NK-92 treated with Interleukin-12 subunit alpha and Interleukin-12 subunit beta, amount 100 ng/mL, for 24 hours (cell line): ENCODE results near the gene COL11A2.
"Not testable (repeated sequence)": the region's sequence is repeated elsewhere in the genome, so short reads cannot be mapped to it uniquely, and the experiment has no call there.

Experiments used
- DNase-seq: peaks from one replicate; lab custom pipeline; 2025; lab: John Stamatoyannopoulos, UW

Gene COL11A2

DNA sequence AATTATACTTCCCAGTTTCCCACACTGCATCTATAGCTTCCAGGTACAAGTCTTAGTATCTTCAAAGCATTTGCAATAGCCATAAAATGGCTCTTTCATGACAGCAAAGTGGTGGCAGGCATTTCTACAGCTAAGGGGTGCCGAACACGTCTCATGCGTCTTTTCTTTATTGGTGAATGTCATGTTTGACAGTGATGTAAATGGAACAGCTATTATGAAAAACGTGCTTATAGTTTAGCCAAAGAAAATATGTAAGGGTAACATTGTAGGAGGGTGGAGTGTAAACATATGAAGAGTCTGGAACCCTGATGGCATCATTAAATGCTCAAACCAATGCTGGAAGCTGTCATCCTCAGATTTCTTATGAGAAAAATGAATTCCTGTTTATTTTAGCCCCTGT lies 37.9 kb downstream of the COL11A2 start:
- no peak for DNase-seq

DNA sequence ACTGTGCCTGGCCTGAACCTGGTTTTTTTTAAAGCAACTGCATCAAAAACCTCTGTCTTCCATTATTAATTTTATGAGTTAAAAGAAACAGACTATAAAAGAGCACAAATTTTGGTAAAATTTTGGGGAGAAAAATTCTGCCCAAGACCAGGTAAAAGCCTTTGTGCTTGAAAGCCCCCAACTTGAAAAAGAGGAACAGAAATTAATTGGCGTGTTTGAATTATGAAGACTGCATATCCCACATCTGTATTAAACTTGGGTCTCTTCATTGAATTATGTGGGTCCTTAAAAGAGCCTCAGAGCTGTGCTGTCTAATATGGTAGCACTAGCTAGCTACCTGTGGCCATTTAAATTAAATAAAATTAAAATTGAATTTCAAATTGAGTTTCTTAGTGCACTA lies 41.2 kb downstream of the COL11A2 start:
- DNase-seq: no peak

GRCh38 chr6:33150560-33150959 lies 41.7 kb downstream of the COL11A2 start:
- not testable (repeated sequence) for DNase-seq

- no peak for DNase-seq
Observed at GRCh38 chr6:33147807-33148666, 44.2 kb downstream of the COL11A2 start.

GRCh38 chr6:33144373-33144772 lies 47.9 kb downstream of the COL11A2 start:
- DNase-seq: no peak

- DNase-seq: no peak
Observed at GRCh38 chr6:33143113-33143770, 49.0 kb downstream of the COL11A2 start.

GRCh38 chr6:33142501-33143070 lies 49.7 kb downstream of the COL11A2 start:
- DNase-seq: no peak

- no peak for DNase-seq
Observed at GRCh38 chr6:33140556-33140955, 51.7 kb downstream of the COL11A2 start.

- no peak for DNase-seq
Observed at GRCh38 chr6:33139596-33140206, 52.6 kb downstream of the COL11A2 start.

- DNase-seq: no peak
Observed at GRCh38 chr6:33136310-33136900, 55.9 kb downstream of the COL11A2 start.

DNA sequence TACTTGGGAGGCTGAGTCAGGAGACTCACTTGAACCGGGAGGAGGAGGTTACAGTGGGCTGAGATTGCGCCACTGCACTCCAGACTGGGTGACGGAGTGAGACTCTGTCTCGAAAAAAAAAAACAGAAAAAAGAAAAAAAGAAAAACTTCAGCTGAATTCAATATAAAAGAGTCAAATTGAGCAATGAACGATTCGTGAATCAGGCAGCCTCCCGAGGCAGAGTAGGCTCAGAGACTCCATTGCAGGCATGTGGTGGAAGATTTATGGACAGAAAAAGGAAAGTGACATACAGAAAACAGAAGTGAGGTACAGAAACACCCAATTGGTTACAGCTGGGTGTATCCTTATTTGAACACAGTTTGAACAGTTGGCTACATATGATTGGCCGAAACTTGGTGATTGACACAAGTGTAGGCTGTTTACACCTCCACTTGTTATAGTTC lies 60.2 kb downstream of the COL11A2 start:
- DNase-seq: no peak

- no peak for DNase-seq
Observed at GRCh38 chr6:33128318-33128717, 63.9 kb downstream of the COL11A2 start.

DNA sequence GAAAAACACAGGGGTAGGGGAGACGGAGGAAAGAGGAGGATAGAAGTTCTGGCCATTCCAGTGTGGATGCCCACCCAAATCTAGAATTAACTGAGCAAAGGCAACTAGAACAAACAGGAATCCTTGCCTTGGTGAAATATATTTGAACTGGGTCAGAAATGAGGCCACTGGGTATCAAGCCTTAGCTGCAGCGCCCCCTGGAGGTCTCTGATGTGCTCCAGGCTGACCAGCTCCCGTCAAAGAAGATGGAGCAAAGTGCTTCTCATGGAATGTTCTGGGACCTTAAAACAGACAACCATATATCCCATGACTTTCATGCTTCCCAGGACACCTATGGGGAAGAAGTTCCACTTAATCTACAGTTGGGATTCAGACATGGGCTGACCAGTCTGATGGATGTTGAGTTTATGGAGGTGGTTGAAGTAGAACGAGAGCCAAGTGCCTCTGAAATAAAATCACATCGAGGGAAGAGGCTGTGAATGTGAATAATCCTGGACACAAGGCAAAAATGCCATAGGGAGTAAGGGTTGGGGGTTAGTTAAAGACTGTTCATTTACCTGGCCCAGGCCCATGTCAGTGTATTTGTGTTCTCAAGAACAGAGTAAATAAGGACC lies 66.1 kb downstream of the COL11A2 start:
- DNase-seq: peak; percentile 49

DNA sequence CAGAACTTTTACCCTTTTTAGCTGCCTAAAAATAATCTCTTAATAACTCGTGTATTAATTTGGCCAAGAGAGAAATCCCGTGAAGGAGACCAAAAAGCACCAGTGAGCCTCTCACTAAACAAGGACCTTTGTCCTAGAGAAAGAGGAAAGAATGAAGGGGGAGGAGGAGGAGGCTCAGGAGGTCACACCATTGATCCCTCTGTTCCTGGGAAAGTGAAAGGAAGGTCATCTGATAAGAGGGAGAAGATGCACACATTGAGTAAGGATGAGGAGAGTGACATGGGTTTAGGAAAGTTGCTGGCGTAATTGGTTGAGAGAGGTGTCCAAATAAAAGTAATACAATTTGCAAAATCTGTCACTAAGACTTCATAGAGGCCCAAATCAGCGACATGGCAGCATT lies 67.3 kb downstream of the COL11A2 start:
- DNase-seq: no peak

DNA sequence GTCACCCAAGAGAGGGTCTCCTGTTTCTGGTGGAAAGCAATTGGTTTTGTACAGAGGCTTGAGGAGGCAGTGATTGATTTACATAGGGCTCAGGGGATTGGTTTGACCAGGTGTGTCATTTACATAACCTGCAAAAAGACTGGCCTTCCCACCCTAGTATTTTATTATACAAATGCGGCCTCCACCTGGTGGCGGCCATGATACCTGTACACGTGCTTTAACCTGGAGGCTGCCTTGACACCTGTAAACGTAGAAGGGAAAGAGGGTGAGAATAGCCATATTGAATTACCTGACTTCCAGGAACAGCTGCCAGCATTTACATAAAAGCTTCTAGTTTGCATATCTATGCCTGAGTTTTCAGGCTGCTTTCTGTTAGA lies 67.8 kb downstream of the COL11A2 start:
- no peak for DNase-seq

DNA sequence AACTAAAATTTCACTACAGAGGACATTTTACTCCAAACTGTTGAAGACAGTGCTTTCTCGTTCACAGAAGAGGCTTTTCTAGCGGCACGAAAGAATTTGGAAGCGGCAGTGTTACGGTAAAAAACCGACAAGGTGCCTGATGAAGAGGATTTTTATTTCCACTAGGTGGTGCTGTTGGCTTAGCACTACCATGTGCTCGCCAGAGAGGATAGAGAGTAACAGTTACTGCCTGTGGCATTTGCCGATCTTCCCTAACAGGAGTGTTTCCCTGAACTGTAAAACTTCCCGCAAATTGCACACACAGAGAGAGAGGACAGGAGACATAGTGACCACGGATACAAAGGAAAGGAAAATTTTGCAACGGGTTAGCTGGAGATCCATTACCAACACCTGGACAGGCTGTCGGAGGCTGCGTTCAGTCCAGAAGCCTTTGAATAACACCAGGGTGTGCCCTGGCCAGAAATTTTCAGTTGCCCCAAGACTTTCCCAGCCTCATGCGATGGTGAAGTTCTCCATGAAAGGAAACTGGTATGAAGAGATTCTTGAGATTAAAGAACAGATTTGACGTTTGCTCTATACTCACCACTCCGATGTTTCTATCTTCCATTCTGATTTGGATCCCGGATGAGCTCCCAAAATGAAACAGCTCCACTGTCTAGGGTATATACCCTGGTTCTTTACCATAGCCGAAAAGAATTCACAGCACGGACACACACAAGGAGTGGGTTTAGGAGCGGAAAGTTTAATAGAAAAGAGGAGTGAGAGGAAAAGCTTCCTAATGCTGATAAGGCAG lies 68.3 kb downstream of the COL11A2 start:
- no peak for DNase-seq

DNA sequence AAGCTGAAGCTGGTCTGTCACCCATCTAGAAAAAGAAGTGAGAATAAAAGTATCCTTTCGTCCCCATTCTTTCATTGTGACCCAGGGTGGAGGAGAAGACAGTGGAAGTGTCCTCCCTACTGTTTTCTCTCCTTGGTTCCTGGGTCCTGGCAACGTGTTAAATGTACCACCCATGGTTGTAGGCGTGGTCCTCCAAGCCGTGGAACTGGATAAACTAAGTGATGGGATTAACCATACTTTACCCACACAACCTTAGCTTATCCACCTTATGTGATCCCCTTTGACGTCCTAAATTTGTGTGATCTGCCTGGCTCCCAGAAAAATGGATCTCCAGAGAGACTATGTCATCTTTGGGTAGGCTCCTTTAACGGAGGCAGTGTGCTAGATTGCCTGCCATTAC lies 69.1 kb downstream of the COL11A2 start:
- no peak for DNase-seq

DNA sequence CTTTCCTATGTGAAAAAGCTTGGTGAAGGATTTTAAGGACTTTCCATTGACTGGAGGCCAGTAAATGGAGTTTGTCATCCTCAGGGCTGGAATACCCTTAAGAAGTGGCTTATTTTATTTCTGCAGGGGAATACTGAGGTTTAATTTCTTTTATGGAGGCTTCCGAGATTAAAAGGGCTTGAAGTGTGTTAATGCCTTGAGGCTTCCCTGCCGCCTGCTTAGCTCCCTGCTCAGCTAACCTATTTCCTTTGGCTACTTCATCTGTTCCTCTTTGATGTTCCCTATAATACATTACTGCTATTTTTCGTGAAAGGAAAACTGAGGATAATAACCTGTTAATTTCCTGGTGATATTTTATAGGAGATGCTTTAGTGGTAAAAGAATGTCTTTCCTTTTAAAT lies 72.3 kb downstream of the COL11A2 start:
- no peak for DNase-seq

DNA sequence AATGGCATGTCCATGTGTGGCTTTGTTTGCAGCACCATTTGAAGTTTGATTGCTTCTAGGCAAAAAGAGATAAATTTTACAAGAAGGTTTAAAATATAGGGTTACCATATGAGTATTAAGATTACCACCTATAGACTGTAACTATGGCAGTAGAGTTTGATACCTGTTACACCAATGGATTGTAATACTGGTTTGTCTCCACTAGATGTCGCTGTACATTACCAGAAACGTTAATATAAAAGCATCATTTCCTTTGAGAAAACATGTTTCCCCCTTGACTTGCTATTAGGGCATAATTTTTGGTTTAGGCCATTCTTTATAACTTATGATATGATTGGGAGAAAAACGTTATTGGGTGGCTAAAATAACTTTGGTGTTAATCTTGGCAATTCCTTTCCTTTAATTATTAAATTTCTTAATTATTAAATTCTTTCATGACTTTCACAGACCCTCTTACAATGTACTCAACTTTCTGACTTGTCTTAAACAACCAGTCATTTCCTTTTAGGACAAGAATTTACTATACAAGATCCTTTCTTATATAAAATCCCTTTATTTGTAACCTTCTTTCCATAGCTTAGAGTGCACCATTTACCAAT lies 73.6 kb downstream of the COL11A2 start:
- DNase-seq: no peak

- no peak for DNase-seq
Observed at GRCh38 chr6:33117811-33118277, 74.4 kb downstream of the COL11A2 start.
